AG08395 (cell line): ENCODE results near the gene HLTF.
A peak's percentile ranks its signal among the peaks of the same experiment; 100 is the strongest.
"Not testable (repeated sequence)": the region's sequence is repeated elsewhere in the genome, so short reads cannot be mapped to it uniquely, and the experiment has no call there.

Source experiments
- DNase-seq: peaks from one replicate; pipeline ENCODE4 v3.0.0; 2012; ENCODE audit warnings: mixed read lengths, low spot score

The HLTF gene

GRCh38 chr3:148991219-148992026 is 94.9 kb downstream of the HLTF start, which contains the start of gene GYG1:
GYG1 (plus strand) TSS chr3:148991540; CDS start chr3:148991641, 101 bp downstream.
- DNase-seq = peak; percentile 90

GRCh38 chr3:148990236-148990635 is 96.1 kb downstream of the HLTF start:
- no peak for DNase-seq

- not testable (repeated sequence) for DNase-seq
These were observed 98.8 kb downstream of the HLTF start for GRCh38 chr3:148987551-148987950.

GRCh38 chr3:148981273-148981672 is 105.1 kb downstream of the HLTF start:
- DNase-seq = no peak
